ENCODE measurements around the gene AMPH. TPM values are rescaled to one million over a fixed set of nuclear protein-coding genes. Genes with fewer than 3 reads are reported as not detected.

AMPH gene
- total and polyA plus RNA-seq, 2 of the 4 experiments (the other 2 are of a cell fraction) = 3.9 to 4.8 TPM

DNA sequence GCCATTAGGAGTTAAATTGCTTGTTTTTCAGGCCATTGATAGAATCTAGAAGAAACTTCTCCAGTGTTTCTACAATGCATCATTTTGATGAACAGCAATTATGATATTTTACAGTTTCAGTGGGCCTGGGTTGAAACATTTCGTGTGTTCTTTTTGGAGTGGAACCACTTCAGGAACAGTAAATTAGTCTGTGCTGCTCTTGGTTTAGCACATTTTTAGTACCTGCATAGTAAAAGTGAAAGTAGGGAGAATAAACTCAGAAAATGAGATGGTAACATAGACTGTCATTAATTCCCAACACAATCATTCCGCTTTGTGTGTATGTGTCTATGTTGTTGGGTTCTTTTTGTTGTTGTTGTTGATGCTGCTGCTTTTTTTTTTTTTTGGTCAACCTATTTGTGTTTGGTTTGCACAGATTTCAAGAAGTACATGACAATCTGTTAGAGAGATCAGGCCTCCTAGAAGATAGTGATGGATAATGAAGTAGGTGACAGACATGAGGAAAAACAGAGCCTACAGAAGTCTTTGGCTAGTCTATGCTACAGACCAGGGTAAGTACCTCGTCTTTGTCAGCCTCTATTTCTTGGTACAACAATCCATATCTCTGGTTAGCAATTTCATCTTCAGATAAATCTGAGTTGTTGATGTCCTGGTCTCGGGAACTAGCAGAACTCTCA, 203.8 kb downstream of the AMPH start:
- Histone ChIP-seq H3K14ac (replicated peaks; ENCODE audit: low read depth, low read length) (no peak overlapping the region), H3K4me1 (ENCODE audit: control insufficient read depth, insufficient read depth, low read length) (no peaks in the 10 kb centered on the region), H4K5ac (ENCODE audit: low read depth, low read length) (no peak overlapping the region), H3K4me3 (ENCODE audit: insufficient read depth, low read depth, low read length) (no peak overlapping the region), H2BK120ac (ENCODE audit: low read depth, low read length) (no peak overlapping the region), H2BK20ac (ENCODE audit: low read depth, low read length) (no peak overlapping the region), H2AFZ (replicated peaks; ENCODE audit: low read length, poor library complexity) (no peak overlapping the region), H3K56ac (ENCODE audit: extremely low read depth, insufficient read depth, low read length) (no peak overlapping the region), H2BK5ac (ENCODE audit: low read depth, low read length, poor library complexity, severe bottlenecking) (no peak overlapping the region), H3K9me3 (ENCODE audit: control insufficient read depth, insufficient read depth, low read length) (no peaks in the 10 kb centered on the region), H3K23ac (ENCODE audit: low read depth, low read length) (no peak overlapping the region), H3K27ac (ENCODE audit: insufficient read depth, low read length) (no peak overlapping the region), H3K27me3 (ENCODE audit: control insufficient read depth, insufficient read depth, low read length) (no peaks in the 10 kb centered on the region), H3K4me2 (ENCODE audit: low read depth, low read length) (no peak overlapping the region), H2AK9ac (replicated peaks; ENCODE audit: low read depth, low read length, poor library complexity) (no peak overlapping the region), H2BK15ac (ENCODE audit: low read depth, low read length) (no peak overlapping the region), H4K91ac (ENCODE audit: insufficient read depth, low read depth, low read length) (no peak overlapping the region), H3K4ac (ENCODE audit: low read depth, low read length) (no peak overlapping the region), H3K9ac (ENCODE audit: low read depth, low read length) (no peak overlapping the region), H3K9me1 (ENCODE audit: insufficient read depth, low read length) (no peaks in the 10 kb centered on the region), H4K8ac (ENCODE audit: low read depth in 2 of 2, low read length in 2 of 2) (no peak overlapping the region), H3K79me1 (ENCODE audit: low read depth in 1 of 2, low read length in 2 of 2) (no peaks in the 10 kb centered on the region), H2AK5ac (ENCODE audit: low read depth, low read length) (no peak overlapping the region), H3K18ac (ENCODE audit: low read depth, low read length) (no peak overlapping the region), H4K20me1 (ENCODE audit: insufficient read depth, low read length) (no peaks in the 10 kb centered on the region), H3K36me3 (ENCODE audit: control insufficient read depth, insufficient read depth, low read length) (no peaks in the 10 kb centered on the region)
- DNase-seq (no peak), ATAC-seq (ENCODE audit: low read depth) (no peak)
- no TSS peak for BruUV-seq (replicated peaks)
- ChIA-PET CTCF (no interaction called here), POLR2A (ENCODE audit: unreplicated experiment) (no interaction called here)
- intact Hi-C loops (cut with micrococcal nuclease) = no loop called here
- no CpG with 5 or more reads among the region's 4 CpGs for WGBS, 2 experiments (ENCODE audit: extremely low coverage in 2 of 2, insufficient read length in 1 of 2)
- TF ChIP-seq RAD21 (IDR thresholded peaks at IDR 0.05; ENCODE audit: low read length) = no peak
- no peak for TF ChIP-seq RFX5 (IDR thresholded peaks at IDR 0.05; ENCODE audit: low read depth, low read length)
- no peak for TF ChIP-seq RCOR1 (IDR thresholded peaks at IDR 0.05; ENCODE audit: insufficient replicate concordance, low read length)
- dilution Hi-C loops (cut with HindIII; ENCODE audit: low sequenced_read_pairs, unreplicated experiment) = no loop called here
- in situ Hi-C loops (cut with MboI; ENCODE audit: low sequenced_read_pairs) = no loop called here
